Esophagus squamous epithelium (tissue), 5 donors: ENCODE measurements around the gene PAK1. TPM values are rescaled to one million over a fixed set of nuclear protein-coding genes. Genes with fewer than 3 reads are reported as not detected.

ENCODE experiments used
- DNase-seq: peaks from one replicate; lab custom pipeline; 2025; lab: John Stamatoyannopoulos, UW
- H3K27ac ChIP-seq, 4 donors: fragments of 200-600 bp; sonication (generic); one replicate each; pipeline ENCODE4 v1.5.1; 2016 to 2019; ENCODE audit warnings: mild to moderate bottlenecking in 1 of 4
- H3K27me3 ChIP-seq, 4 donors: fragments of 200-600 bp; sonication (generic); 1 replicate in 3 of 4; 2 replicates in 1 of 4; pipeline versions ENCODE4 v1.5.1 to v1.6.0; 2017 to 2021; ENCODE audit warnings: antibody characterized with exemption in 1 of 4
- H3K36me3 ChIP-seq, 3 donors: fragments of 200-600 bp; sonication (generic); one replicate each; pipeline ENCODE4 v1.5.1; 2016 to 2019
- H3K4me1 ChIP-seq, 3 donors: fragments of 200-600 bp; sonication (generic); one replicate each; pipeline ENCODE4 v1.5.1; 2017 to 2019
- H3K4me3 ChIP-seq, 4 donors: fragments of 200-600 bp; sonication (generic); 1 replicate in 3 of 4; 2 replicates in 1 of 4; pipeline ENCODE4 v1.5.1; 2016 to 2019; ENCODE audit warnings: mild to moderate bottlenecking in 2 of 4, moderate library complexity in 1 of 4
- H3K9me3 ChIP-seq, 3 donors: fragments of 200-600 bp; sonication (generic); one replicate each; pipeline ENCODE4 v1.5.1; 2016 to 2019
- CTCF ChIP-seq, 6 experiments: fragments of 450-650 bp in 4 of 6; fragments of 200-600 bp in 2 of 6; sonication (generic) in 2 of 6; IDR thresholded peaks; one replicate each; pipeline ENCODE4 v1.5.1; 2016 to 2019; ENCODE audit warnings: antibody characterized with exemption in 6 of 6, mild to moderate bottlenecking in 4 of 6, moderate library complexity in 4 of 6
- POLR2A ChIP-seq, 4 donors: fragments of 450-650 bp; IDR thresholded peaks; one replicate each; pipeline ENCODE4 v1.6.1; 2017; ENCODE audit warnings: antibody characterized with exemption in 4 of 4, mild to moderate bottlenecking in 4 of 4, moderate library complexity in 3 of 4
- WGBS, 2 donors: methylation state at CpG; one replicate each; pipeline ENCODE4 v1.1.5; 2018; 5-methylcytosine and 5-hydroxymethylcytosine counted together
- intact Hi-C: fragments of 100-400 bp; cut with DNase I; formaldehyde crosslinking; loops from one replicate; pipeline ENCODE4 v1.15.0; 2022
- total RNA-seq, 4 donors: library from RNA; depleted of rRNA; stranded (reverse); fragments of >200 nt; gene quantifications; one replicate each; pipeline ENCODE4 v1.1.0, GENCODE V29; 2016
- donor health status: DM: yes; HTN: yes; CAD: no.

Gene PAK1
- total RNA-seq, 4 donors from 2014 or later: 17.4 to 41.6 (median 24.8) TPM

GRCh38 chr11:77407613-77408012 lies 66.3 kb downstream of the PAK1 start:
- Histone ChIP-seq H3K36me3 (no peaks in the 10 kb centered on the region), H3K27me3 (no peaks in the 10 kb centered on the region), H3K4me3 (no peak overlapping the region), H3K4me1 (peaks cover 15 to 72% (median 20%) of the 10 kb centered on the region in 3 donors), H3K27ac (peak overlapping the region in 1 of 4 donors; percentile 8), H3K9me3 (no peaks in the 10 kb centered on the region)
- no peak for DNase-seq
- TF ChIP-seq POLR2A (IDR thresholded peaks at IDR 0.05) (no peak), CTCF (IDR thresholded peaks at IDR 0.05) (no peak)
- WGBS, 2 donors: 8 to 22% methylated on average over 4 of the region's 4 CpGs
- intact Hi-C loops: no loop called here

GRCh38 chr11:77406396-77406795 lies 67.5 kb downstream of the PAK1 start:
- DNase-seq: no peak
- no peaks in the 10 kb centered on the region for H3K9me3 ChIP-seq
- H3K4me1 ChIP-seq: peaks cover 15 to 72% (median 20%) of the 10 kb centered on the region in 3 donors
- no peaks in the 10 kb centered on the region for H3K27me3 ChIP-seq
- TF ChIP-seq CTCF (IDR thresholded peaks at IDR 0.05): no peak
- no peak for TF ChIP-seq POLR2A (IDR thresholded peaks at IDR 0.05)
- H3K36me3 ChIP-seq: no peaks in the 10 kb centered on the region
- 56 to 61% methylated on average over 2 to 3 of the region's 3 CpGs for WGBS, 2 donors
- no peak overlapping the region for H3K27ac ChIP-seq
- no peak overlapping the region for H3K4me3 ChIP-seq
- intact Hi-C loops: no loop called here

- no peak for TF ChIP-seq CTCF (IDR thresholded peaks at IDR 0.05)
- no peak for TF ChIP-seq POLR2A (IDR thresholded peaks at IDR 0.05)
- Histone ChIP-seq H3K4me1 (peaks cover 9 to 58% (median 16%) of the 10 kb centered on the region in 3 donors), H3K9me3 (no peaks in the 10 kb centered on the region), H3K27ac (no peak overlapping the region), H3K36me3 (no peaks in the 10 kb centered on the region), H3K4me3 (no peak overlapping the region), H3K27me3 (no peaks in the 10 kb centered on the region)
- DNase-seq: no peak
- intact Hi-C loops: no loop called here
- 95 to 100% methylated on average over 1 of the region's 1 CpG for WGBS, 2 donors
These were observed 70.7 kb downstream of the PAK1 start for GRCh38 chr11:77403211-77403610.

- H3K27ac ChIP-seq: peak overlapping the region in 1 of 4 donors; percentile 55
- peaks cover under 1 to 48% (median 9%) of the 10 kb centered on the region in 3 donors for H3K4me1 ChIP-seq
- no peak overlapping the region for H3K4me3 ChIP-seq
- H3K9me3 ChIP-seq: no peaks in the 10 kb centered on the region
- no peak for TF ChIP-seq CTCF (IDR thresholded peaks at IDR 0.05)
- no peak for TF ChIP-seq POLR2A (IDR thresholded peaks at IDR 0.05)
- no peaks in the 10 kb centered on the region for H3K36me3 ChIP-seq
- H3K27me3 ChIP-seq: no peaks in the 10 kb centered on the region
- DNase-seq: no peak
- intact Hi-C loops: no loop called here
- 63 to 71% methylated on average over 3 of the region's 3 CpGs for WGBS, 2 donors
These were observed 71.7 kb downstream of the PAK1 start for GRCh38 chr11:77402218-77402556.

- WGBS, 2 donors: 66% methylated on average over 2 of the region's 2 CpGs
- intact Hi-C loops: no loop called here
- Histone ChIP-seq H3K4me1 (peaks cover 0 to 42% (median 7%) of the 10 kb centered on the region in 3 donors), H3K4me3 (no peak overlapping the region), H3K36me3 (no peaks in the 10 kb centered on the region), H3K27ac (peak overlapping the region in 1 of 4 donors; percentile 55), H3K27me3 (no peaks in the 10 kb centered on the region), H3K9me3 (no peaks in the 10 kb centered on the region)
- DNase-seq: no peak
- TF ChIP-seq CTCF (IDR thresholded peaks at IDR 0.05): no peak
These were observed 72.2 kb downstream of the PAK1 start for GRCh38 chr11:77401486-77402217.
